NOMO-1 treated with dmso at 0.1 percent for 144 hours (cell line): Measurements from ENCODE around the gene GPC3.
A peak's percentile ranks its signal among the peaks of the same experiment; 100 is the strongest.
"Not testable (repeated sequence)": the region's sequence is repeated elsewhere in the genome, so short reads cannot be mapped to it uniquely, and the experiment has no call there.

ENCODE experiments used
- DNase-seq: peaks from one replicate; lab custom pipeline; 2025; ENCODE audit not compliant: unreplicated experiment; lab: John Stamatoyannopoulos, UW

The GPC3 gene

DNA sequence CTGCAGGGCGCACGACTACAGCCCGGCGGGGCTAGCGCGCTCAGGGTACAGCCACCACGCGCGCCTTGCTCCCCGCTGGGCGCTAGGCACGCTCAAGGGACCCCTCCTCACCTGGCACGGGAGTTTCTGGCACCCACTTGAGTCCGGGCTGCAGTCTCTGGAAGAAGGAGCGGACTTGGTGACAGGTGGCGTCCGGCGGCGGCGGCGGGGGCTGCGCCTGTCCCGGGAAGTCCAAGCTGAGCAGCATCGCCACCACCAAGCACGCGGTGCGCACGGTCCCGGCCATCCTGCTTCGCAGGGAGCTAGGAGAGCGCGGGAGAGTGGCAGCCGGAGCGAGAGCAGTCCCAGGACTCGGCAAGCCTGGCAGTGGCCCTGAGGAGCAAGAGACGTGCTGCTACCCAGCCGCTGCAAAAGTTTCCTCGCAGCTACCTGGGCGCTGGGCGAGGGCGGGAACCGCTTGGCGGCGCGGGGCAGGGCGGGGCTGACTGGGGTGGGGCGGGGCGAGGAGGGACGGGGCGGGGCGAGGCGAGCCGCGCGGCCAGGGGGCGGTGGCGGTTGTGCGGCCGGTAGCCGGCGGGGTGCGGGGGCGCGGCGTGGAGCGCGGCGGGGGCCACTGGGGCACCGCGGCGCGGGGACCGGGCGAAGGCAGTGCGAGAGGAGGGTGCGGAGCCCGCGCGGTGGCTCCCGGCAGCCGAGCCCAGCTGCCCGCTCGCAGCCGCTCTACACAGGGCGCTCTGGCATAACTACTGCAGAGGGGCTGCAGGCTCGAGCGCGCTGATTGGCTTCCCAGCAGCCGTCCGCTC, at the start of gene GPC3:
Gene GPC3 (minus strand): TSS at position 431 of the 803 bp plus-strand sequence.
- DNase-seq = peak; percentile 6

DNA sequence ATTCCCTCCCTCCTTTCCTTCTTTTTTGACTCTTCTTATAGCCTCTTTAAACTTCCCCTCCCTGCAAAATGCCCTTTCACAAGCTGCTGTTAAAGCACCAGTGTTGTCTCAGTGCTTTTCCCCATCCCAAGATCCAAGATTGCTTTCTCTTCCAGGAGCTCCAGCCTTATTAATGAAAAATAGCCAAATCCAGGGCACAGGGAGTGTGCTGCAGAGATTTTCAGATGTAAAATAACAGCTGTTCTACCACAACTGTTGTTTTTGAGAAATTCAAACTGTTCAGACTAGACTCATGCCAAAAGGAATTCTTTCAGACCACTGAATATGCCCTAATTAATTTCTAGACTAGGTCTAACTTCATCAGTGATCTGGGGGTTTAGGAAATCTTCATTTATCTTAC, 47.0 kb upstream of the GPC3 start:
- no peak for DNase-seq

GRCh38 chrX:134026565-134027311, 41.3 kb upstream of the GPC3 start:
- no peak for DNase-seq

GRCh38 chrX:134025986-134026545, 40.7 kb upstream of the GPC3 start:
- no peak for DNase-seq

- no peak for DNase-seq
Measured at GRCh38 chrX:134024686-134025377, 39.4 kb upstream of the GPC3 start.

- DNase-seq = peak; percentile 39
Measured at GRCh38 chrX:134023851-134024281, 38.5 kb upstream of the GPC3 start.

DNA sequence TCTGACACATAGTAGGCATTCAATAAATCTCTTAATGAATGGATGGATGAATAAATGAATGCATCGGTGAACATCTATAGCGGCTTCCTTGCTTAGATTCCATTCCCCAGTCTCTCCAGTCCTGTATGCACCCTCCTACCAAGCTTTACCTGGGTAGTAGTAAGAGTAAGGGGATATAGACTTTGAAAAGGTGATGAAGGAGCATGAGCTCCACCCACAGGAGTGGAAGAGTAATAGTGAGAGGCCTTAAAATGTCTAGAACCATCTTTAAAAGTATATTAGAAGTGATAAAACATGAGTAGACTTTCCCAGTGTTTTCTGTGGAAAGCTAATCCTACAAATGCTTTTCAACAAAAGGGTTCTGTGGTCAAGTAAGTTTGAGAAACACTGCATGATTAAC, 35.5 kb upstream of the GPC3 start:
- DNase-seq = no peak

GRCh38 chrX:134019567-134020206, 34.3 kb upstream of the GPC3 start:
- no peak for DNase-seq

- DNase-seq = not testable (repeated sequence)
Measured at GRCh38 chrX:134016309-134016708, 30.9 kb upstream of the GPC3 start.

DNA sequence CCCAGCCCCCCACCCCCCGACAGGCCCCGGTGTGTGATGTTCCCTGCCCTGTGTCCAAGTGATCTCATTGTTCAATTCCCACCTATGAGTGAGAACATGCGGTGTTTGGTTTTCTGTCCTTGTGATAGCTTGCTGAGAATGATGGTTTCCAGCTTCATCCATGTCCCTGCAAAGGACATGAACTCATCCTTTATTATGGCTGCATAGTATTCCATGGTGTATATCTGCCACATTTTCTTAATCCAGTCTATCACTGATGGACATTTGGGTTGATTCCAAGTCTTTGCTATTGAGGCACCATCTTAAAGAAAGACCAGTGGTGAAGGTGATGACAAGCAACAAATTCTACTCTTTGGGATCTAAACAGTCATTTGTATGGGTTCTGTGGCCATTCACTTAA, 30.1 kb upstream of the GPC3 start:
- not testable (repeated sequence) for DNase-seq

- DNase-seq = no peak
Measured at GRCh38 chrX:134013524-134013923, 28.1 kb upstream of the GPC3 start.

GRCh38 chrX:134013092-134013497, 27.7 kb upstream of the GPC3 start:
- DNase-seq = peak; percentile 30

DNA sequence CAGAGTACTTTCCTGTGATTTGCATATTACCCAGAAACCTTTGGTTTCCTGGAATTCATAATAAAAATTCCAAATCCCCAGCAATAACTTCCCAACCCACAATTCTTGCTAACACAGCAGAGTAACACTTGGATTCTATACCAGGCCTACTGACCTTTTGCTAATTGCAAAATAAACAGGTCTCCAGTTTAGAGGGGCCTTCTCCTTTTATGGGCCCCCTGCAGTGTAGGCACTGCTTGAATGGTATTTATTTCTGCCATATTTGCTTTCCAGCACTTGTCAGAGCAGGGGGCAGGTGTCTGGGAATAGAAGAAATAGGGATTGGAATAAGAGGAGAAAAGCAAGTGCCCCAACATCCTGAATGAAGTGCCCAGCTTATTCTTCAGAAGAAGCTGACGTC, 25.3 kb upstream of the GPC3 start:
- DNase-seq = no peak

DNA sequence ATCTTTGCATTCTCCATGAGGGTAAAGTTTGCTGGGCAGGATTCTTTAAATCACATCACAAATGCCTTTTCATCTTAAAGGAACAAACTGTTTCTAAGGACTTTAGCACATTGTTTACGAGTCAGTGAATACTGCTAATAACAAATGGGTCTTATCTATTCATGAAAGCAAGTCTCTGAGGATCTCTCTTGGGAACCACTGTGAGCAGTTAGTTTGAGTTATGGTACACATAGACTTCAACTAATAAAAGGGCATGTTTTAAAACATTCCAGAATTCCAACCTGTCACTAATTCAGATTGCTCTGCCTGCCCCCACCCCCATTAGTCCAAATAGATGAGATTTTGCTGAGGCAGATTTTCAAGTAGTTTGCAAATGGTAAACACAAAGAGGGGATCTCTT, 22.3 kb upstream of the GPC3 start:
- DNase-seq = no peak

DNA sequence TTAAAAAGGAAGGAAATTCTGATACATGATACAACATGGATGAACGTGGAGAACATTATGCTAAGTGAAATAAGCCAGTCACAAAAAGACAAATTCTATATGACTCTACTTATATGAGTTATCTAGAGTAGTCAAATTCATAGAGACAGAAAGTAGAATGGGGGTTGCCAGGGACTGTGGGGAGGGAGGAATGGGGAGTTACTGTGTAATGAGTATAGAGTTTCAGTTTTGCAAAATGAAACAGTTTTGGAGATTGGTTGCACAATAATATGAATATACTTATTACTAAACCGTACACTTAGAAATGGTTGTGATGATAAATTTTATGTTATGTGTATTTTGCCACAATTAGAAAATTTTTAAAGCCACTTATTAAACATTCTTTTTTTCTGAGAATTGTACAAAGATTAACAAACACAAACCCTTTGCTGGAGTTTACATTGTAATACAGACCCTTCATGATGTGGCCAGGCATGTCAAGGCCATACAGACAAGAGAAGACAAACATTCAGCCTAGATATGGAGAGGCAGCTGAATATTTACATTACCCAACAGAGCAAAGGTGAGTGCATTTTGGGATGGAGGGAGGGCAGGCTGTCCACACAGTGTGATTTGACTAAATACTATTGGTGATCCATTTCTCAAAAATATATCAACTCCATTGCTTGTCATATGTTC, 21.2 kb upstream of the GPC3 start:
- no peak for DNase-seq

DNA sequence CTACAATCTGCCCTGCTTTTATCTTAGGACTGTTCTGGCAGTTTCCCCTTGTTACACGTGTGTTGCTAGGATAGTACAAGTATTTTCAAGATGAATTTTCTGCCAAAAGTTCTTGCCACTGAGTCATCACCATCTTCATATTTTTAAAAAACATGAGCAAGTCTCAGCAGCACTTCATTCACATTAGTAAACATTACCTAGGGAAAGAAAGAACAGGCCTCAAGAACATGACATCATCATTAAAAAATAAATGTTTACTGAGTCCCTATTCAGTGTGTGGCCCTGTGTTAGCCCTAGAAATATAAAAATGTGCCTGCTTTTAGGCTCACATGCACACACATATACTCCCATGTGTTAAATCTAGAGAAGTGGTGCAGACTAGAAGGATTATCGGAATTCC, 18.7 kb upstream of the GPC3 start:
- no peak for DNase-seq

DNA sequence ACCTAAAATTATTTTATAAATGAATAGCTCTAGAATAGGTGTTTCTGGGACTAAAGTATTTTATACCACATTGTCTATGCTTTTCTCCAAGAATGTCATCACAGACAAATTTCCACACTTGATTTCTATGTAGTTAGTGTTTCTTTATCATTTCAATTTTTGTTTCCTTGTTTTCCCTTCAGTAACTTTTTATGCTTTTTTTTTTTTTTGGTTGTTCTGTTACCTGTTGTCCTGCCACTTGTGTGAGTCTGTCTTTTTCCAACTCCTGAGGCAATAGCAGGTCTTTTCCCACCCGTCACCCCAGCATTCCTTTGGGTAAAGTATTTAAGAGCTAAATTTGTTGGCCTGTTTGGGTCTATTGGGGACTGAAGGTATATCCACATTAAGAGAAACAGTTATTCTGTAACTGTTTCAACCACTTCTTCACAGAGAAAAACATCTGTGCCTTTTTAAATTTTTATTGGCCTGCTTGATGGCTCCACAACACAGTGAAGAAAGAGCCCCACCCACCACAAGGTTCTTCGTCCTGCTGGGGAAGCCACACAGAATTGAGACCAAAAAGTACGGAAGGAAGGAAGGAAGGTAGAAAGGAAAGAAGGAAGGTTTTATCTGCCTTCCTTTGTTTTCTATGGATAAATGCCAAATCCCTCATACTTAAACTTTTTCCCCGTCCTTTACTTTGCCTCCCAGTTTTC, 17.7 kb upstream of the GPC3 start:
- no peak for DNase-seq

GRCh38 chrX:134000260-134001245, 15.2 kb upstream of the GPC3 start:
- no peak for DNase-seq
